ENCODE results near the gene HDAC4. TPM values are rescaled to one million over a fixed set of nuclear protein-coding genes. Genes with fewer than 3 reads are reported as not detected.

The HDAC4 gene
- total RNA-seq, 1 donor from 2014 or later = 7.8 TPM

DNA sequence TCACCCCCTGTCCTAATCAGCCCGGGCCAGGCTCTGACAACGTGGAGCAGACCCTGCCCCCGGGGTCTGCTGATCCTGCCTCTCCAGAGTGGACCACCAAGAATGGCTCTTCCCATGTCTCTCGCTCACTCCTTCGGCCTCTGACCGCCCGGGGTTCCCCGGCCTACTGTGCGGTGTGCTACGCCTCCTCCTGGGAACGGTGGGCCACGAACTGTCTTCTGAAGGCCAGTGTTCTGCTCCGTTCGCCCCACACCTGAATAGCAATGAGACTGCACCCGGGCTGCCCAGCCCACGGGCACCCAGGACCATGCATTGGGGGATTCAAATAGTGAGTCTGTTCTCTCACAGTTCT is 363.3 kb downstream of the HDAC4 start:
- Histone ChIP-seq H3K36me3 (ENCODE audit: control insufficient read depth, insufficient read depth, low read length) (no peaks in the 10 kb centered on the region), H3K4me3 (ENCODE audit: low read depth, low read length) (no peak overlapping the region), H3K27me3 (ENCODE audit: control insufficient read depth, insufficient read depth, low read length) (peaks cover 13% of the 10 kb centered on the region)
- DNase-seq (ENCODE audit: low read depth) = no peak
- TF ChIP-seq, protein P1, sequence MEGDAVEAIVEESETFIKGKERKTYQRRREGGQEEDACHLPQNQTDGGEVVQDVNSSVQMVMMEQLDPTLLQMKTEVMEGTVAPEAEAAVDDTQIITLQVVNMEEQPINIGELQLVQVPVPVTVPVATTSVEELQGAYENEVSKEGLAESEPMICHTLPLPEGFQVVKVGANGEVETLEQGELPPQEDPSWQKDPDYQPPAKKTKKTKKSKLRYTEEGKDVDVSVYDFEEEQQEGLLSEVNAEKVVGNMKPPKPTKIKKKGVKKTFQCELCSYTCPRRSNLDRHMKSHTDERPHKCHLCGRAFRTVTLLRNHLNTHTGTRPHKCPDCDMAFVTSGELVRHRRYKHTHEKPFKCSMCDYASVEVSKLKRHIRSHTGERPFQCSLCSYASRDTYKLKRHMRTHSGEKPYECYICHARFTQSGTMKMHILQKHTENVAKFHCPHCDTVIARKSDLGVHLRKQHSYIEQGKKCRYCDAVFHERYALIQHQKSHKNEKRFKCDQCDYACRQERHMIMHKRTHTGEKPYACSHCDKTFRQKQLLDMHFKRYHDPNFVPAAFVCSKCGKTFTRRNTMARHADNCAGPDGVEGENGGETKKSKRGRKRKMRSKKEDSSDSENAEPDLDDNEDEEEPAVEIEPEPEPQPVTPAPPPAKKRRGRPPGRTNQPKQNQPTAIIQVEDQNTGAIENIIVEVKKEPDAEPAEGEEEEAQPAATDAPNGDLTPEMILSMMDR (IDR thresholded peaks at IDR 0.05; ENCODE audit: insufficient read depth, low read length, poor library complexity, severe bottlenecking) = no peak

DNA sequence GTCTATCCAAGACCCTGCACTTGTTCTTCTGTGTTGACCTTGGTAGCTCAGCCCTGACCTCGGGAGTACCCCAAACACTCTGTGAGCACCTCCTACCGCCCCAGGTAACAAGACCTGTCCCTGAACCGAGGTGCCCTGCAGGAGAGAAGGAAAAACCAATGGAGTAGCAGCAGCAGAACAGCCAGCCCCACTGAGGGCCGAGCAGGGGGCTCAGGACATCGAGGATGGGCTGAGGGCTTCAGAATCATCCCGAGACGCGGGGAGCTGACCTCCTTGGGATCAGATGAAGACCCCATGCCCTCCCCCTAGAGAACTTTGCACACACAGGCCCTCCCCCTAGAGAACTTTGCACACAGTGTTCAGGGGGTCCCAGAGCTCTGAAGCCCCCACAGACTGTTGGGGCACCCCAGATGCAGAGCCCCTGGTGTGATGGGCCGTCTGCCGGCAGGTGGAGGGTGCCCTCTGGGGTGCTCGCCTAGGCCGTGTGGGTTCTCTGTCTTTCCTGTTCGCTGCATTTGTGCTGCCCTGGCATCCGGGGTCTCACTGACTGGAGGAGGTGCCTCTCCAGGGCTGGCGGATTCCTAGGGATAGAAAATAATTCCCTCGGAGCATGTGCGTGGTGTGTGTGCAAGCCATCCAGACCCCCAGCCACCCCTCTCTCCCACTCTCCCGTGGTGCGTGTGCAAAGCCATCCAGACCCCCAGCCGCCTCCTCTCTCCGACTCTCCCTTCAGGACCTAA is 363.8 kb downstream of the HDAC4 start:
- Histone ChIP-seq H3K4me3 (ENCODE audit: low read depth, low read length) (no peak overlapping the region), H3K27me3 (ENCODE audit: control insufficient read depth, insufficient read depth, low read length) (peaks cover 13% of the 10 kb centered on the region), H3K36me3 (ENCODE audit: control insufficient read depth, insufficient read depth, low read length) (no peaks in the 10 kb centered on the region)
- TF ChIP-seq, protein P1 (IDR thresholded peaks at IDR 0.05; ENCODE audit: insufficient read depth, low read length, poor library complexity, severe bottlenecking) = no peak
- DNase-seq (ENCODE audit: low read depth) = no peak

DNA sequence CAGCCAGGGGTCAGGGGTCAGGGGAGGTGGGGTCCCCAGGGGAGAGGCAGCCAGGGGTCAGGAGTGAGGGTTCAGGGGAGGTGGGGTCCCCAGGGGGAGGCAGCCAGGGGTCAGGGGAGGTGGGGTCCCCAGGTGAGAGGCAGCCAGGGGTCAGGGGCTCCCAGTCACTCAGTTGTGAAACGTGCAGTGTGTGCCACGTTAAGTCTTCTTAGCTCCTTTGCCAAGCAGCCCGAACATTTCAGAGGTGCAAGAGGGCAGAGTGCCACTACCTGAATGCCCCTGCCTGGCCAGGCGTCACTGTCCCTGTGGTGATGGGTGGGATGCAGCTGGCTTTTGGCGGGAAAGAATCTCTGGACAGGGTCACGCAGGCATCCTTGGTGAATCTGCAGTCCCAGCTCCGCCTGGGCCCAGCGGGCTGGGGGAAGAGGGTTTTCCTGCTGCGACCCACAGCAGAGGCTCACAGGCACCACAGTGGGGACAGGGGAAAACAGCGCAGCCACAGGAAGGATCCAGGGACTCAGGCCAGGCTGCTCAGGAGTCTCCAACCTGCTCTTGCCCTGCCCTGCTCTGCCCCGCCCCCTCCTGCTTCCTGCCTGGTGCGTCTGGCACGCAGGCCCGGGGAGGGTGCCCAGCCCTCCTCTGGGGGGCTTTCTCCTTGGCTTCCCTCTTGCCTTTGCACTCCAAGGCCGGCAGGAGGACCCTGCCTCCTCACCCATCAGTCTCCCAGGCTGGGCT is 364.7 kb downstream of the HDAC4 start:
- Histone ChIP-seq H3K36me3 (ENCODE audit: control insufficient read depth, insufficient read depth, low read length) (no peaks in the 10 kb centered on the region), H3K27me3 (ENCODE audit: control insufficient read depth, insufficient read depth, low read length) (peaks cover 12% of the 10 kb centered on the region), H3K4me3 (ENCODE audit: low read depth, low read length) (no peak overlapping the region)
- TF ChIP-seq, protein P1 (IDR thresholded peaks at IDR 0.05; ENCODE audit: insufficient read depth, low read length, poor library complexity, severe bottlenecking) = no peak
- DNase-seq (ENCODE audit: low read depth) = no peak

GRCh38 chr2:239035361-239035814 is 365.4 kb downstream of the HDAC4 start:
- Histone ChIP-seq H3K36me3 (ENCODE audit: control insufficient read depth, insufficient read depth, low read length) (no peaks in the 10 kb centered on the region), H3K27me3 (ENCODE audit: control insufficient read depth, insufficient read depth, low read length) (peaks cover 8% of the 10 kb centered on the region), H3K4me3 (ENCODE audit: low read depth, low read length) (no peak overlapping the region)
- TF ChIP-seq, protein P1 (IDR thresholded peaks at IDR 0.05; ENCODE audit: insufficient read depth, low read length, poor library complexity, severe bottlenecking) = peak; percentile 86
- DNase-seq (ENCODE audit: low read depth) = no peak

- TF ChIP-seq, protein P1 (IDR thresholded peaks at IDR 0.05; ENCODE audit: insufficient read depth, low read length, poor library complexity, severe bottlenecking) = no peak
- no peak for DNase-seq (ENCODE audit: low read depth)
- Histone ChIP-seq H3K36me3 (ENCODE audit: control insufficient read depth, insufficient read depth, low read length) (no peaks in the 10 kb centered on the region), H3K27me3 (ENCODE audit: control insufficient read depth, insufficient read depth, low read length) (peaks cover 4% of the 10 kb centered on the region), H3K4me3 (ENCODE audit: low read depth, low read length) (no peak overlapping the region)
These were observed 366.1 kb downstream of the HDAC4 start for GRCh38 chr2:239034561-239035341.

All from kidney epithelial cell (primary cell).